ENCODE data around the gene SLC25A36. TPM values are rescaled to one million over a fixed set of nuclear protein-coding genes. Genes with fewer than 3 reads are reported as not detected.

SLC25A36 gene
- 100 to 1,000 TPM; 107 to 127 (median 126) TPM for total RNA-seq
- 120 TPM for total RNA-seq (2013)

GRCh38 chr3:140941434-140942220, at the start of gene SLC25A36:
TSS of gene SLC25A36 (plus strand) at chr3:140941836. CDS start at chr3:140942055, 219 bp downstream.
- H3K9me3 Mint-ChIP-seq: no peaks in the 10 kb centered on the region
- no peaks in the 10 kb centered on the region for H3K36me3 ChIP-seq (ENCODE audit: control insufficient read depth, insufficient read depth, low read length)
- H3K27ac ChIP-seq (ENCODE audit: low read length): peak within 1 kb of the TSS; percentile 88
- no peaks in the 10 kb centered on the region for H3K36me3 Mint-ChIP-seq
- peak within 1 kb of the TSS; percentile 92 for H3K4me3 ChIP-seq (ENCODE audit: low read length)
- peak; percentile 95 to 99 (median 95) for ATAC-seq
- WGBS (ENCODE audit: insufficient coverage): under 1% methylated on average over 62 of the region's 72 CpGs
- peaks cover under 1 to 8% of the 10 kb centered on the region in 2 donors for H3K27me3 Mint-ChIP-seq (ENCODE audit: low read depth in 2 of 2)
- intact Hi-C loops (cut with micrococcal nuclease): loop anchor here (1.0 kb wide), 1 partner anchor 32 kb away; no protein-coding TSS in a partner anchor
- peak within 1 kb of the TSS; percentile 94 to 99 for H3K27ac Mint-ChIP-seq
- peak; percentile 92 to 100 for DNase-seq
- H3K27me3 ChIP-seq (ENCODE audit: control insufficient read depth, insufficient read depth, low read length): no peaks in the 10 kb centered on the region
- H3K4me1 Mint-ChIP-seq: peaks cover 38 to 53% of the 10 kb centered on the region in 2 donors
- H3K4me1 ChIP-seq (ENCODE audit: control insufficient read depth, insufficient read depth, low read length): no peaks in the 10 kb centered on the region
- H3K4me3 Mint-ChIP-seq: peak within 1 kb of the TSS; percentile 96
- TF ChIP-seq CTCF (IDR thresholded peaks at IDR 0.05): no peak
- no peaks in the 10 kb centered on the region for H3K9me3 ChIP-seq (ENCODE audit: control insufficient read depth, insufficient read depth, low read length)

GRCh38 chr3:140896997-140897396, 44.6 kb upstream of the SLC25A36 start:
- no peaks in the 10 kb centered on the region for H3K9me3 ChIP-seq (ENCODE audit: control insufficient read depth, insufficient read depth, low read length)
- peaks cover 17 to 51% of the 10 kb centered on the region in 2 donors for H3K27me3 Mint-ChIP-seq (ENCODE audit: low read depth in 2 of 2)
- H3K27me3 ChIP-seq (ENCODE audit: control insufficient read depth, insufficient read depth, low read length): no peaks in the 10 kb centered on the region
- no peak overlapping the region for H3K27ac ChIP-seq (ENCODE audit: low read length)
- no peak for DNase-seq
- H3K4me1 ChIP-seq (ENCODE audit: control insufficient read depth, insufficient read depth, low read length): no peaks in the 10 kb centered on the region
- no peak overlapping the region for H3K27ac Mint-ChIP-seq
- H3K4me3 ChIP-seq (ENCODE audit: low read length): no peak overlapping the region
- H3K9me3 Mint-ChIP-seq: no peaks in the 10 kb centered on the region
- 55% methylated on average over 3 of the region's 3 CpGs for WGBS (ENCODE audit: insufficient coverage)
- intact Hi-C loops (cut with micrococcal nuclease): loop anchor here (5.0 kb wide), 1 partner anchor 210 kb away; no protein-coding TSS in a partner anchor
- ATAC-seq: no peak
- no peaks in the 10 kb centered on the region for H3K36me3 ChIP-seq (ENCODE audit: control insufficient read depth, insufficient read depth, low read length)
- H3K4me1 Mint-ChIP-seq: no peaks in the 10 kb centered on the region
- no peaks in the 10 kb centered on the region for H3K36me3 Mint-ChIP-seq
- H3K4me3 Mint-ChIP-seq: no peak overlapping the region
- TF ChIP-seq CTCF (IDR thresholded peaks at IDR 0.05): no peak

- DNase-seq (peak in 1 of 2 donors; percentile 65), ATAC-seq (peak in 2 of 3 donors; percentile 57 to 70)
- H3K4me3 Mint-ChIP-seq: no peak overlapping the region
- Histone ChIP-seq H3K36me3 (ENCODE audit: control insufficient read depth, insufficient read depth, low read length) (no peaks in the 10 kb centered on the region), H3K27me3 (ENCODE audit: control insufficient read depth, insufficient read depth, low read length) (no peaks in the 10 kb centered on the region), H3K27ac (ENCODE audit: low read length) (no peak overlapping the region), H3K4me3 (ENCODE audit: low read length) (no peak overlapping the region), H3K4me1 (ENCODE audit: control insufficient read depth, insufficient read depth, low read length) (no peaks in the 10 kb centered on the region), H3K9me3 (ENCODE audit: control insufficient read depth, insufficient read depth, low read length) (no peaks in the 10 kb centered on the region)
- no peaks in the 10 kb centered on the region for H3K36me3 Mint-ChIP-seq
- peaks cover 12 to 35% of the 10 kb centered on the region in 2 donors for H3K27me3 Mint-ChIP-seq (ENCODE audit: low read depth in 2 of 2)
- H3K4me1 Mint-ChIP-seq: no peaks in the 10 kb centered on the region
- WGBS (ENCODE audit: insufficient coverage): 60% methylated on average over 3 of the region's 3 CpGs
- TF ChIP-seq CTCF (IDR thresholded peaks at IDR 0.05): peak; percentile 48
- no peaks in the 10 kb centered on the region for H3K9me3 Mint-ChIP-seq
- no peak overlapping the region for H3K27ac Mint-ChIP-seq
- intact Hi-C loops (cut with micrococcal nuclease): loop anchor here (1.0 to 5.0 kb wide), 3 partner anchors 75 to 294 kb away; no protein-coding TSS in a partner anchor
These were observed 43.1 kb upstream of the SLC25A36 start for GRCh38 chr3:140898340-140899180.
